ENCODE results near the gene AGRN.
"Not testable (repeated sequence)": the region's sequence is repeated elsewhere in the genome, so short reads cannot be mapped to it uniquely, and the experiment has no call there.

- TF ChIP-seq CTCF, POLR2A, POLR2AphosphoS5 (IDR thresholded peaks at IDR 0.05): not testable (repeated sequence)
These were observed 31.9 kb upstream of the AGRN start for GRCh38 chr1:988061-988460.

Data from suprapubic skin (tissue), 4 donors.